HCT116 (cell line): ENCODE data around the gene KCNJ10. TPM values are rescaled to one million over a fixed set of nuclear protein-coding genes. Genes with fewer than 3 reads are reported as not detected.

Experiments used
- ATAC-seq: fragments of 200-7000 bp; cut with Tn5 transposase; 2 replicates; pipeline ENCODE4 v1.9.1; 2020; ENCODE audit warnings: mild to moderate bottlenecking, moderate library complexity
- BruUV-seq: library from RNA; stranded (reverse); fragments of 400-500 nt; replicated peaks from 2 replicates; lab custom pipeline; 2021; lab: Mats Ljungman, UMichigan
- CTCF ChIA-PET: fragments of 300-600 bp; sonication (Branson Sonifier 250); formaldehyde crosslinking; loops from one replicate; lab custom pipeline; 2021; ENCODE audit warnings: antibody characterized with exemption; lab: Charles Lee
- POLR2A ChIA-PET: fragments of 300-600, 350-600 bp; sonication (Branson Sonifier 250); formaldehyde crosslinking; loops from one replicate; lab custom pipeline; 2021; ENCODE audit warnings: antibody characterized with exemption; lab: Charles Lee
- RAD21 ChIA-PET, 2 experiments: fragments of 300-600 bp; sonication (Branson Sonifier 250); formaldehyde crosslinking; loops; one replicate each; lab custom pipeline; 2023; ENCODE audit warnings: low total read pairs in 2 of 2; ENCODE audit not compliant: uncharacterized antibody in 2 of 2, unreplicated experiment in 2 of 2, low non-redundant PET in 1 of 2; lab: Charles Lee
- DNase-seq: peaks from one replicate; pipeline ENCODE4 v3.0.0-alpha.2; 2010; ENCODE audit warnings: low read depth, low spot score
- H2AFZ ChIP-seq: fragments of 200-600 bp; shearing (Covaris generic), sonication (generic); 2 replicates; pipeline ENCODE4 v1.6.1; 2017; ENCODE audit warnings: low read depth, mixed run types, mixed read lengths, antibody characterized with exemption, low read length; ENCODE audit not compliant: poor library complexity, severe bottlenecking
- H3K27ac ChIP-seq: 2 replicates; pipeline ENCODE4 v1.5.1; 2012; ENCODE audit warnings: low read depth, low read length
- H3K27me3 ChIP-seq: fragments of 200-600 bp; sonication (generic); 2 replicates; pipeline ENCODE4 v1.6.1; 2016; ENCODE audit warnings: mixed run types, low read length, mixed read lengths; ENCODE audit not compliant: insufficient read depth
- H3K36me3 ChIP-seq, 2 experiments: fragments of 200-500 bp in 1 of 2; fragments of 200-600 bp in 1 of 2; sonication (Bioruptor generic) in 1 of 2; sonication (generic) in 1 of 2; 2 replicates each; pipeline versions ENCODE4 v1.5.1 to v1.6.1; 2014 to 2016; ENCODE audit warnings: low read length in 2 of 2, inconsistent platforms in 1 of 2, mixed read lengths in 1 of 2, mixed run types in 1 of 2; ENCODE audit not compliant: insufficient read depth in 2 of 2, control insufficient read depth in 1 of 2
- H3K4me1 ChIP-seq, 2 experiments: fragments of 200-600 bp in 1 of 2; sonication (generic) in 1 of 2; 2 replicates each; pipeline versions ENCODE4 v1.5.1 to v1.6.1; 2012 to 2017; ENCODE audit warnings: low read length in 2 of 2, inconsistent platforms in 1 of 2, mild to moderate bottlenecking in 1 of 2, mixed read lengths in 1 of 2, mixed run types in 1 of 2, moderate library complexity in 1 of 2; ENCODE audit not compliant: insufficient read depth in 2 of 2, control insufficient read depth in 1 of 2
- H3K4me2 ChIP-seq: fragments of 200-600 bp; sonication (generic); 2 replicates; pipeline ENCODE4 v1.6.1; 2017; ENCODE audit warnings: mixed run types, low read length, mixed read lengths
- H3K4me3 ChIP-seq, 2 experiments: fragments of 200-600 bp in 1 of 2; sonication (generic) in 1 of 2; replicated peaks in 1 of 2; 2 replicates each; pipeline ENCODE4 v1.5.1; 2011 to 2016; ENCODE audit warnings: low read length in 2 of 2, control low read depth in 1 of 2, low read depth in 1 of 2, mild to moderate bottlenecking in 1 of 2, mixed read lengths in 1 of 2, mixed run types in 1 of 2
- H3K79me2 ChIP-seq: fragments of 200-600 bp; sonication (generic); 2 replicates; pipeline ENCODE4 v1.6.1; 2017; ENCODE audit warnings: mild to moderate bottlenecking, mixed run types, low read length, moderate library complexity, mixed read lengths; ENCODE audit not compliant: insufficient read depth
- H3K9ac ChIP-seq: fragments of 200-600 bp; sonication (generic); 2 replicates; pipeline ENCODE4 v1.6.1; 2016; ENCODE audit warnings: low read length, mixed read lengths
- H3K9me2 ChIP-seq: fragments of 200-600 bp; sonication (generic), shearing (Covaris generic); 2 replicates; pipeline ENCODE4 v1.6.1; 2017; ENCODE audit warnings: mixed run types, mild to moderate bottlenecking, moderate library complexity; ENCODE audit not compliant: insufficient read depth
- H3K9me3 ChIP-seq, 2 experiments: fragments of 200-500 bp in 1 of 2; fragments of 200-600 bp in 1 of 2; sonication (Bioruptor generic) in 1 of 2; sonication (generic) in 1 of 2; 2 replicates each; pipeline ENCODE4 v1.6.1; 2014 to 2017; ENCODE audit warnings: low read length in 2 of 2, mixed read lengths in 2 of 2, inconsistent platforms in 1 of 2, low read depth in 1 of 2, mild to moderate bottlenecking in 1 of 2, mixed run types in 1 of 2, moderate library complexity in 1 of 2; ENCODE audit not compliant: control insufficient read depth in 1 of 2, insufficient read depth in 1 of 2
- H4K20me1 ChIP-seq: fragments of 200-600 bp; sonication (generic), shearing (Covaris generic); 2 replicates; pipeline ENCODE4 v1.6.1; 2017; ENCODE audit warnings: mixed run types, mild to moderate bottlenecking, moderate library complexity; ENCODE audit not compliant: insufficient read depth
- ATF3 ChIP-seq: IDR thresholded peaks from 2 replicates; pipeline ENCODE4 v1.6.1; 2012
- CBX3 ChIP-seq: IDR thresholded peaks from 2 replicates; pipeline ENCODE4 v1.6.1; 2012; ENCODE audit warnings: low read depth
- CEBPB ChIP-seq: IDR thresholded peaks from 2 replicates; pipeline ENCODE4 v1.6.1; 2012; ENCODE audit warnings: low read depth
- CTCF ChIP-seq, 3 experiments: fragments of 200-600 bp in 1 of 3; sonication (generic) in 1 of 3; IDR thresholded peaks in 2 of 3; conservative IDR thresholded peaks in 1 of 3; 2 replicates each; pipeline ENCODE4 v1.5.1; 2012 to 2017; ENCODE audit warnings: low read depth in 2 of 3, low read length in 2 of 3, antibody characterized with exemption in 1 of 3, borderline replicate concordance in 1 of 3, control low read depth in 1 of 3, mild to moderate bottlenecking in 1 of 3, mixed read lengths in 1 of 3, mixed run types in 1 of 3, moderate library complexity in 1 of 3; ENCODE audit not compliant: insufficient read depth in 1 of 3
- EGR1 ChIP-seq: IDR thresholded peaks from 2 replicates; pipeline ENCODE4 v1.6.1; 2012; ENCODE audit warnings: low read depth
- ELF1 ChIP-seq: IDR thresholded peaks from 2 replicates; pipeline ENCODE4 v1.6.1; 2012; ENCODE audit warnings: low read depth, borderline replicate concordance
- EZH2 ChIP-seq: fragments of 200-600 bp; sonication (generic); IDR thresholded peaks from 2 replicates; pipeline ENCODE4 v1.6.1; 2017; ENCODE audit warnings: antibody characterized with exemption, mixed run types
- JUND ChIP-seq: IDR thresholded peaks from 2 replicates; pipeline ENCODE4 v1.6.1; 2012
- POLR2A ChIP-seq: IDR thresholded peaks from 2 replicates; pipeline ENCODE4 v1.7.0; 2011; ENCODE audit warnings: borderline replicate concordance; ENCODE audit not compliant: insufficient read depth, insufficient read length; ENCODE audit errors: extremely low read depth
- POLR2AphosphoS5 ChIP-seq: IDR thresholded peaks from 2 replicates; pipeline ENCODE4 v1.6.1; 2011; ENCODE audit warnings: mild to moderate bottlenecking, low read depth, low read length, moderate library complexity
- RAD21 ChIP-seq: IDR thresholded peaks from 2 replicates; pipeline ENCODE4 v1.6.1; 2012; ENCODE audit warnings: low read depth, mild to moderate bottlenecking
- REST ChIP-seq: IDR thresholded peaks from 2 replicates; pipeline ENCODE4 v1.6.1; 2012; ENCODE audit warnings: low read depth
- SIN3A ChIP-seq: IDR thresholded peaks from 2 replicates; pipeline ENCODE4 v1.6.1; 2012; ENCODE audit warnings: low read depth
- SP1 ChIP-seq: IDR thresholded peaks from 2 replicates; pipeline ENCODE4 v1.6.1; 2012; ENCODE audit warnings: low read depth
- SRF ChIP-seq: IDR thresholded peaks from 2 replicates; pipeline ENCODE4 v1.6.1; 2012; ENCODE audit warnings: low read depth
- ZBTB33 ChIP-seq: IDR thresholded peaks from 2 replicates; pipeline ENCODE4 v1.6.1; 2011; ENCODE audit warnings: mild to moderate bottlenecking, low read length, moderate library complexity; ENCODE audit not compliant: insufficient replicate concordance; ENCODE audit errors: extremely low read depth
- ZFX ChIP-seq: fragments of 450-650 bp; IDR thresholded peaks from 2 replicates; pipeline ENCODE4 v1.6.1; 2017
- ZNF274 ChIP-seq: fragments of 200-500 bp; sonication (Bioruptor generic); IDR thresholded peaks from 2 replicates; pipeline ENCODE4 v1.6.1; 2014; ENCODE audit warnings: mild to moderate bottlenecking, low read depth, low read length, inconsistent platforms
- intact Hi-C: fragments of 100-400 bp; cut with micrococcal nuclease; formaldehyde crosslinking; loops from 2 replicates; pipeline ENCODE4 v1.10.0; 2022
- total RNA-seq: library from RNA; stranded (reverse); gene quantifications from one replicate; pipeline ENCODE4 v1.2.1, GENCODE V29; 2021; ENCODE audit not compliant: unreplicated experiment

The KCNJ10 gene
- total RNA-seq, 1 experiment from 2014 or later: 0.57 TPM

GRCh38 chr1:159978107-159978398 lies 91.9 kb downstream of the KCNJ10 start:
- Histone ChIP-seq H3K9me2 (no peaks in the 10 kb centered on the region), H3K79me2 (no peaks in the 10 kb centered on the region)
- no peak for TF ChIP-seq ZFX
- TF ChIP-seq POLR2AphosphoS5: no peak
- no peak for TF ChIP-seq ZBTB33
- no peak for TF ChIP-seq REST
- TF ChIP-seq JUND: no peak
- no peak for TF ChIP-seq CTCF (IDR thresholded peaks at IDR 0.05 in 2 of 3, conservative IDR thresholded peaks at IDR 0.05 in 1 of 3; ENCODE audit: borderline replicate concordance in 1 of 3, insufficient read depth in 1 of 3, low read depth in 2 of 3, low read length in 2 of 3)
- TF ChIP-seq SIN3A: no peak
- TF ChIP-seq CEBPB: no peak
- TF ChIP-seq POLR2A: no peak
- no peak for TF ChIP-seq CBX3
- TF ChIP-seq EZH2: no peak
- no peak for TF ChIP-seq ELF1
- TF ChIP-seq SP1: no peak
- no peak for TF ChIP-seq SRF
- TF ChIP-seq ZNF274: no peak
- no peak for TF ChIP-seq ATF3
- no peak for TF ChIP-seq RAD21
- no peak for TF ChIP-seq EGR1
- TF ChIP-seq, all 23 proteins: peak for 0
- ChIA-PET POLR2A (no interaction called here), RAD21 (no interaction called here), CTCF (no interaction called here)
- Histone ChIP-seq H3K36me3 (no peaks in the 10 kb centered on the region), H3K9ac (no peak overlapping the region), H3K9me3 (no peaks in the 10 kb centered on the region), H3K27ac (no peak overlapping the region), H4K20me1 (no peaks in the 10 kb centered on the region), H3K4me2 (no peak overlapping the region), H3K4me1 (no peaks in the 10 kb centered on the region), H2AFZ (no peak overlapping the region), H3K27me3 (peaks cover 47% of the 10 kb centered on the region), H3K4me3 (no peak overlapping the region)
- no TSS peak for BruUV-seq
- intact Hi-C loops: no loop called here
- DNase-seq (no peak), ATAC-seq (no peak)
